ENCODE results near the gene NSMCE4A. TPM values are rescaled to one million over a fixed set of nuclear protein-coding genes. Genes with fewer than 3 reads are reported as not detected.

The NSMCE4A gene
- total RNA-seq, 1 donor from 2014 or later, result 88.9 TPM

DNA sequence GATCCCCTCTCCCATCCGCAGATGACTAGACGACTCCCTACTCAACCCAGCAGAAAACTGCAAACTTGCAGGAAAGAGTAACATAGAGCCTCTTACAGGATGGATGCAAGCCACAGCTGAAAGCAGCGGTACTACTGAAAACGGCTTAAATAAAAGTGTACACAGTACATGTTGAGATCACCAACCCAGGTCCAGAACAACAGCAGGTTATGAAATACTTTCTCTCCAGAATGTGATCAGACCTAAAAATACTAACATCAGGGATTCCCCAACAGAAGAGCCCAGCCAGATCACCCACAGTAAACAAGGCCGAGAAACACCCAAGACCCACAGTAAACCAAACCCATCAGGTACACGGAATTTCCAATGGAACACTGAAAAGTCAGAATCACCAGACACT, 60.4 kb downstream of the NSMCE4A start:
- Mint-ChIP-seq H3K27me3 (no peaks in the 10 kb centered on the region), H3K27ac (no peak overlapping the region), H3K4me1 (peaks cover 10% of the 10 kb centered on the region), H3K36me3 (ENCODE audit: low read depth) (peaks cover 53% of the 10 kb centered on the region), H3K9me3 (no peaks in the 10 kb centered on the region), H3K4me3 (no peak overlapping the region)
- no peak for DNase-seq
- intact Hi-C loops (cut with micrococcal nuclease), result no loop called here

DNA sequence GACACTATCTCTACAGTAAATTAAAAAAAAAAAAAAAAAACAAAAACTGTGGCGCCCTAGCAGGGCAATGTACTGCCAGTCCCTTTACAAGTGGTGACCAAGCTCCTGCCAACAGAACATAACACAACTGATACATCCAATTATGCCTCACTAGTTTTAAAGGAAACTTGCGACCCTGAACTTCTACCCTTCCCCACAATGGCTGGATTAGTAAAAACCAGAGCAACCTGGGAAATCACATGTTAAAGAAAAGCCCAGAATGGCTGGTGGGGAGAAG, 63.7 kb downstream of the NSMCE4A start:
- no peak overlapping the region for H3K4me3 Mint-ChIP-seq
- H3K4me1 Mint-ChIP-seq, result peaks cover 6% of the 10 kb centered on the region
- no peak overlapping the region for H3K27ac Mint-ChIP-seq
- DNase-seq, result no peak
- H3K36me3 Mint-ChIP-seq (ENCODE audit: low read depth), result peaks cover 45% of the 10 kb centered on the region
- intact Hi-C loops (cut with micrococcal nuclease), result no loop called here
- H3K27me3 Mint-ChIP-seq, result no peaks in the 10 kb centered on the region
- no peaks in the 10 kb centered on the region for H3K9me3 Mint-ChIP-seq

DNA sequence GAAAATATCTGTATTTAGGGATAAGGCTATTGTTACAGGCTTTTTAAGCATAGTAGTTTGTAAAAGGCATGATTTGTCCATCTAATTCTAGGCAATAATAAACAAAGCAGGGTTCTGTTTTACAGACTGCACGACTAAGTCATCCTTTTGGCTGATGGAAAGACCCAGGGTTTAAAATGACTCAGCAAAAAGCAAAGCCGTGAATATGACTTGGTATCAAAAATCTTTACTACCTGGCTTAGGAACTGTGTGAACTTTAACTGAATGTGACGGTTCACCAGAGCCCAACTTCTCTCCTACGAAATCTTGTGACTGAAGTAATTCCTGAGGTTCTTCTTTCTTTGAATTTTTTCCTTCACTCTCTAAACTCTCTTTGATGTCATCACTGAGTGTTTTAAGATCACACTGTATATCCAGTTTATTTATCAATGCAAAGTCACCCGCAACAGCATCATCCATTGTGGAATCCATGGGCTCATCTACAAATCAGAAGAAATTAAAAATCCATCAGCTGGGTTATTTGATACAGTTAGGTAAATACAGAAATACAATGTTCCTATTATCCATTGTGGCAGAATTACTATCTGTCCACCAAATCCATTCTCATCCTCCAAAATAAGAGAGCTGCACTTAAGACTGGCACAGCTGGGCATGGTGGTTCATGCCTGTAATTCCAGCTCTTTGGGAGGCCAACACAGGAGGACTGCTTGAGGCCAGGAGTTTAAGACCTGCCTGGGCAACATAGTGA, 64.2 kb downstream of the NSMCE4A start:
- H3K27me3 Mint-ChIP-seq, result no peaks in the 10 kb centered on the region
- DNase-seq, result no peak
- peaks cover 44% of the 10 kb centered on the region for H3K36me3 Mint-ChIP-seq (ENCODE audit: low read depth)
- H3K4me3 Mint-ChIP-seq, result no peak overlapping the region
- H3K9me3 Mint-ChIP-seq, result no peaks in the 10 kb centered on the region
- peak overlapping the region; percentile 1 for H3K27ac Mint-ChIP-seq
- H3K4me1 Mint-ChIP-seq, result peaks cover 6% of the 10 kb centered on the region
- intact Hi-C loops (cut with micrococcal nuclease), result no loop called here

Other genes with a start within 250 kb of the NSMCE4A start
- 39.0 and 39.1 TPM in 2 replicates for gene ATE1, start 47.2 kb downstream of the NSMCE4A start, total RNA-seq
- gene TACC2, start 13.9 kb upstream of the NSMCE4A start, total RNA-seq, result not detected in 2 replicates

Measured in activated CD4-positive, alpha-beta T cell treated with anti-CD3 and anti-CD28 coated beads, Interleukin-2, amount 10 ng/mL, durations not matched to agents 24 days and 14 days (primary cell).